GM21423 (cell line): ENCODE data around the gene RPS6KC1.
"Not testable (repeated sequence)": the region's sequence is repeated elsewhere in the genome, so short reads cannot be mapped to it uniquely, and the experiment has no call there.

Experiments
- ATAC-seq: cut with Tn5 transposase; IDR thresholded peaks from one replicate; pipeline ENCODE4 v1.9.1; 2021; ENCODE audit warnings: mild to moderate bottlenecking, moderate library complexity; ENCODE audit not compliant: unreplicated experiment

RPS6KC1 gene

DNA sequence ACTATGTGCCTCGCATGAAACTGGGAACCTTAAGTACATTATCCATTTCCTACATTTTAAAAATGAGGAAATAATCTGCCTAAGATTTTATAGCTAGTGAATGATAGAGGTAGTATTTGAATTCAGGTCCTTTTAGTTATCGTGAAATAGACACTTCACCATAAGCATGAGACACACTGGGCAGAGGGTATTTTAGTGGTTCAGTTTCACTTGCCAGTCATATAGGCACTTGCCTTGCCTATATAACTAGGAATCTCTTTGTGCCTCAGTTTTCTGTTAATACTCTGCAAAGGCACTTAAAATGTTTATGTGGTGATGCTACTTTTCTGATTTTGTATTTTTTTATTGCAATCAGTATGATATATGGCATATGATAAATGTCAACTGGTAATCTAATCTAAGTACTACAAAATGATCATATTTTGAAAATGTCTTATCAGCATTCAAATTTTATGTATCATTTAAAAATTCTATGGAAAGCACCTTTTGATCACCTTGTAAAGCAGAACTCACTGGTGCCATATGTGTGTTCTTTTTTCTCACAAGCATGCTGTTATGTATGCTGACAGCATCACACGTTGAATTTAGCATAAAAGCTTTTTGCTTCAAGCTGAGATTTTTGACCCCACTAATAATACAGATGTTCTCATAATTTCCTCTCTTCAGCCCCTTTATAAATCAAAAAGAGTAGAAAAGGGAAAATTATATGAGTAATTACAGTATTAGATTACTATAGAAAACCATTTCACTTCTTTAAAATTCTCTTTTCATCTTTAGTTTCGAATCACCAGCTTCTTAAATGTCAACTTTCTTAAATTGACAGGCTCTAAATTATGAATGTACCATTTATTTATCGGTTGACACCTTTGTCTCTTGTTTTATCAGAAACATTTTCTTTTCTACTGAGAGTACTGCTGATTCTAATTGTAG lies 52.6 kb downstream of the RPS6KC1 start:
- no peak for ATAC-seq

DNA sequence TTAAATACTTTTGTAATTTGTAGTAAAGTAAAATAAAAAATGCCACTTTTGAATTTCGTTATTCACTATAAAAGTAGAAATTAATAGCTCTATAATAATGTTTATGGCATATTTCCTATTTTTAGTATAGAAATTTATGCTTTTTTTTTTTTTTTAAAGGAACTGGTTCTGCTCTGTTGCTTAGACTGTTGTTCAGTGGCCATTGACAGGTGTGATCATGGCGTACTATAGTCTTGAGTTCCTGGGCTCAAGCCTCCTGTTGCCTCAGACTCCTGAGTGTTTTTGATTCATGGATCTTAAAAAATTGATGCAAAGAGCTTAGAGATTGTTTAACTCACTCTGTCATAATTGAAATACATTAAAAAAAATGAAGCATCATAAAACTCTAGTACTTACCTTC lies 53.6 kb downstream of the RPS6KC1 start:
- ATAC-seq: no peak

DNA sequence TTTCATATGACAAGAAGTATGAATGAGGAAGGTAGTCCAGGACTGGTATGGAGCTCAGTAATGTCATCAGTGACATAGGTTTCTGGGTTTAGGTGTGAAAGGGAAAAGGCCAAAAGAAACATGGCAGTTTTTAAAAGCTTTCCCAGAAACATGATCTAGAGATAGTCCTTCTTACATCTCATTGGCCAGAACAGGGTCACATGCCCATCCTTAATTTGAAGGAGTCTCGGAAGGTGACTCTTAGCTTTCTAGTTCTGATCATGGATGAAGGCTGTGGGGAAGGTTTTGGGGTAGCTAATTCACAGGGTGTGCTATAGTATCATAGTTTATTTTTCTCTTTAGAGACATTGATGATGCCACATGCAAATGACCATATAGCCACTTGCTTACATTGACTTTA lies 55.3 kb downstream of the RPS6KC1 start:
- ATAC-seq: no peak

DNA sequence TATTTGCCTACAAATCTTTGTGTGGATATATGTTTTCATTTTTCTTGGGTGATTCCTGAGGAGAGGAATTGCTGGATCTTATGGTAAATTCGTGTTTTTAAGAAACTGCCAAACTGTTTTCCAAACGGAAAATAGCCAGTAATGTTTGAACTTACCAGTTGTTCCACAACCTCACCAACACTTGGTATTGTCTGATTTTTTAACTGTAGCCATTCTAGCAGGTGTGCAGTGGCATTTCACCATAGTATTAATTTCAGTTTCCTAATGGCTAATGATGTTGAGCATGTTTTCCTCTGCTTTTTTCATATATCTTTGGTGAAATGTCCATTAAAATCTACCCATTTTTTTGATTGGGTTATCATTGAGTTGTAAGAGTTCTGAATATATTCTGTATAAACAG lies 56.6 kb downstream of the RPS6KC1 start:
- ATAC-seq: no peak

DNA sequence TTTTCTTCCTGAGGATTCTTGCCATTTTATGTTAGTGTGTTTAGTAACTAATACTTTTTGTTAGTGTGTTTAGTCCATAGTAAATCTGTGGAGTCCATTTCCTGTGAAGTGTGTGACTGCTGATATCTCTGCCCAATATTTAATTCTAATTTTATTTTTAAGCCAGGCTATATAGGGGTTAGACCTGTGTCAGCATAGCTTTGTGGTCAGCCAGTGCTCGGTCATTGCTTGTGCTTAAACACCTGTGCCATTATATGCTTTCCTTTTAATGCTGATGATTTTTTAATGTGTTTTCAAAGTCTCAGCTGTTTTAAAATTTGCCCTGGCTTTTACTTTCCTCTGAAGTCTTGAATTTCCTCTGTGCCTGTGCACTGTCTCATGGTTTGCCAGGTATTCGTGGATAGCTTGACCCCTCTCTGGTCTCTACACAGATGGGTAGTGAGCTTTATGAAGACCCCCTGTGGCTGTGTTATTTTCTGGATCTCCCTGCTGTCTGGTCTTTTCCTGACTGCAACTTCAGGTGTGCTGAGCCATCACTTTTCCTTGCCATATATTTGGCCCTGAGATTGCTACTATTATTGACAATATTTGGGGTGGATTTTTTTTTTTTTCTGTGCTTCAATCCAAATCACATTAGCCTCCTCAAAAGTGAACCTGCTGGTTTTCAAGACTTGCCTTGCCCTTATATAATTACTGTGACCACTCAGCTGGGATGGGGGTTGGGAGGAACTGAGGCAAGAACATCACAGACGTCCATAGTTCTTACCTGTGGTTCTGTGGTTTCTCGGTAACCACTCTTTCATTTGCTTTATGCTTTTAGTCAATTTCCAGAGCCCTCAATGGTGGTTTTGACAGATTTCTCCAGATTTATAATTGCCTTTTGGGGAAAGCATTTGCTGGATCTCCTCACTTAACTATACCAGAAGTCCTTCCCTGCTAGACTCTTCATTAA lies 59.6 kb downstream of the RPS6KC1 start:
- peak; percentile 92 for ATAC-seq

DNA sequence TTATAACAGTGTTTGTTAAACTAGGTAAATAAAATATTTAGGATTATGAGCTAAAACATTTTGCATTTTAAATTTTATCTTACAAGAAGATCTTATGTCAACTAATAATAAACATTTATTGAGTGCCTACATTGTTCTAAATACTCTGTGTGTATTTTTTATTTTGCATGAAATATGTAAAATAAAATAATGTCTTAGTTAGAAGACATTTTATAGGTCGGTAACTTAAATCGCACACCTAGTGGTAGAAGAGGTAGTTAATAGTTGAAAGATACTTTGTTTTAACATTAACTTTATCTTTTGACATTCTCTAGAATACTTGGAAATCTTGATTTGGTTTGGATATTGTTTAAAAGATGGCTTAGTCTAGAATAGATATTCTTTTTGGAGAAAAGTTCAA lies 60.5 kb downstream of the RPS6KC1 start:
- ATAC-seq: no peak

DNA sequence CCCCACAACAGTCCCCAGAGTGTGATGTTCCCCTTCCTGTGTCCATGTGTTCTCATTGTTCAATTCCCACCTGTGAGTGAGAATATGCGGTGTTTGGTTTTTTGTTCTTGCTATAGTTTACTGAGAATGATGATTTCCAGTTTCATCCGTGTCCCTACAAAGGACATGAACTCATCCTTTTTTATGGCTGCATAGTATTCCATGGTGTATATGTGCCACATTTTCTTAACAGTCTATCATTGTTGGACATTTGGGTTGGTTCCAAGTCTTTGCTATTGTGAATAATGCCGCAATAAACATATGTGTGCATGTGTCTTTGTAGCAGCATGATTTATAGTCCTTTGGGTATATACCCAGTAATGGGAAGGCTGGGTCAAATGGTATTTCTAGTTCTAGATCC lies 61.7 kb downstream of the RPS6KC1 start:
- ATAC-seq: not testable (repeated sequence)

DNA sequence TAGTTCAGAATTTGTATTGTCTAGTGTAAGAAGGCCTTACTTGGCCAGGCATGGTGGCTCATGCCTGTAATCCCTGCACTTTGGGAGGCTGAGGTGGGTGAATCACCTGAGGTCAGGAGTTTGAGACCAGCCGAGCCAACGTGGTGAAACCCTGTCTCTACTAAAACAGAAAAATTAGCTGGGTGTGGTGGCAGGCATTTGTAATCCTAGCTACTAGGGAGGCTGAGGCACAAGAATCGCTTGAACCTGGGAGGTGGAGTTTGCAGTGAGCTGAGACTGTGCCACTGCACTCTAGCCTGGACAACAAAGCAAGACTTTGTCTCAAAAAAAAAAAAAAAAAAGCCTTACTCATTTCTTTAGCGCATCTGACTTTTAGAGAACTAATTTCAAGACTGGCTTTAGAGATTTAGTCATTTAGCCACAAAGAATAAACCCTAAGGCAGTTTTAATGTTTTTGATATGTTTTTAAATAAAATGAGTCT lies 66.7 kb downstream of the RPS6KC1 start:
- not testable (repeated sequence) for ATAC-seq

DNA sequence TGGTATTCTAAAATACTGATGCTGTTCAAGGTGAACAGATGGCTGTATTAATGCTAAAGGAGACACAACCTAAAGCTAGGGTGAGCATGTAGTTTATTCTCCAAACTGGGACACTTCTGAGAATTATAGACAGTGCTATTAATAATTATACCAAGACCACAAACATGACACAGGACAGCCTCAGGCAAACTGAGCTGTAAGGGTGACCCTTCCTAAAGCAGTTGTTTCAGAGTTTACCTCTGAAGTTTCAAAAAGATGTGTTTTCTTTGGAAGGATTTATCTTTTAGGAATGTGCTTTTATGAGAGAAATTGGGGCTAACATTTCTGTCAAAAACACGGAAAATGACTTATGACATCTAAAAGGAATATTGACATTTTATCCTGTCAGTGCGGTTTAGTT lies 68.8 kb downstream of the RPS6KC1 start:
- no peak for ATAC-seq

DNA sequence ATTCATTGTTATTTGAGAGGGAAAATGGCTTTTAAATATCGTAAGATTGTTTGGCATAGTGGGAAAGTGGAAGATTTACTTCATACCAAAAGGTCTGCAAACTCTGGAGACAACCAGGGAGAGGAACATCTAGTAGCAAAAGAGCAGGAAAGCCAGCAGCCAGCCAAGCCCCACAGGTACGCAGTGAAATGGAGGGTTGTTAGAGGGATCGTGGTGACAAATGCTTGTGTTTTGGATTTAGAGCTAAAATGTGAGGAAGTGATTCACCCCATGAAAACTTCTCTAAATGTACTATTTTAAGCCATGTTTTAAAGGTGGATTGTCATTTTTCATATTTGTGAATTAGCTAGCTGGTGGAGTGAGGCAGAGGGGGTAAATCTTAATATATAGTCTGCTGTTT lies 69.3 kb downstream of the RPS6KC1 start:
- ATAC-seq: no peak

DNA sequence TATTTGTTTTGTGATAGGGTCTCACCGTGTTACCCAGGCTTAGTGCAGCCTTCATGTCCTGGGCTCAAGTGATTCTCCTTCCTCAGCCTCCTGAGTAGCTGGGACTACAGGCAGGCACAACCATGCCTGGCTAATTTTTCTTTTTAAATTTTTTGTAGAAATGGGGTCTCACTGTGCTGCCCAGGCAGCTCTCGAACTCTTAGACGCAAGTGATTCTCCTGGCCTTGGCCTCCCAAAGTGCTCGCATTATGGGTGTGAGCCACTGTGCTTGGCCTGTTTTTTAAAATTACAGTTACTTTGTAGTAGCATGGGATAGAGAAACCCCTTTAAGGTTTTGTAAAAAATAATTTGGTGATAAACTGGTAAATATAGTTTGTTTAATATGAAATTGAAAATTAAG lies 69.9 kb downstream of the RPS6KC1 start:
- no peak for ATAC-seq

DNA sequence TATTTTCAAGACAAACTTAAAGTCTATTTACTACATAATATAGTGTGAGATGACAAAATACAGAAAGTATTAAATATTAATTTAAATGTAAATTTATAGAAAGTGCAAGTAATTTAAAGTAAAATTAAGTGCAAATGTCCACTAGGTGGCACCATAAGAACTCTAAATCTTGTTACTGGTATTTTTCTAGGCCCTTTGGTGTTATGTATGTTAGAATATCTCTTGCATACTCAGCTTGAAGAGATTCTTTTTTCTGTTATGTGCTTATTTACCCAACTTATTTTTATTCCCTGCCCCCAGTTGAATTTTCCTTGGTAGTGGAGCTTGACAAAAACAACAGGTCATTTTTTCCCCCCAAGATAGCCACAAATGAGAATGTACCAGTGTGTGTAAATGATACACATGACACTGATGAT lies 71.5 kb downstream of the RPS6KC1 start:
- no peak for ATAC-seq

DNA sequence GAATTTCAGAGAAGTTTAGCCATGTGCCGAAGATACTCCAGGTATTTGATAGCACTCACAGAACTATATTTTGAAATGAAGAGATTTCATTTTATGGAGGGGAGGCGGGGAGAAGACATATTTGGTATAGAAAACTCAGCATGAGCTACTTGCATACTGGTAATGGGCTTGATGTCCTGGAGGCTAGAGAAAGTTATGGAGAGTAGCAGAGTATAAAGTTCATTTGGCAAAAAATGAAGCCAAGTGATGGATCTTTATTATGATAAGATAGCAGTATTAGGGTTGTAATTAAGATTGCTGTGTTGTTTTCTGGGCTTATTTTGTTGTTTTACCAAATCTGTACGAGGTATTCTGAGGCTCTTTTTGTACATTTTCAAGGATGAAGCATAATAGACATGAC lies 72.0 kb downstream of the RPS6KC1 start:
- no peak for ATAC-seq

DNA sequence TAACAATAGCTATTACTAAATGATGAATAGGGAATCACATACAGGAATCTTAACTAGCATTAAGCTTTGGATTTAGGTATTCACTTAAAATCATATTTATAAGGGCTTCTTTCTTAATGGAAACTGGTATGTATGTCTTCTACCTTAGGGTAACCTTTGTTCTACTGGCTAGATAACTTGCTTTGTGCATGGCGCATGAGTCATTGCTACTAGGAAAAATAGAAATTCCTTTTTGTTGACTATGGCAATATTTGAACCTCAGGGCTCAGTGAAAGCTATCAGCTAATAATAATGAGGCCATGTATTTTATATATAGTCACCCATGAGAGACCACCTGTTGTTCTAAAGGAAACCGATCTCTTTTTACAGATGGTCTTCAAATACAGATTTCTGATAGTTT lies 72.5 kb downstream of the RPS6KC1 start:
- ATAC-seq: no peak

DNA sequence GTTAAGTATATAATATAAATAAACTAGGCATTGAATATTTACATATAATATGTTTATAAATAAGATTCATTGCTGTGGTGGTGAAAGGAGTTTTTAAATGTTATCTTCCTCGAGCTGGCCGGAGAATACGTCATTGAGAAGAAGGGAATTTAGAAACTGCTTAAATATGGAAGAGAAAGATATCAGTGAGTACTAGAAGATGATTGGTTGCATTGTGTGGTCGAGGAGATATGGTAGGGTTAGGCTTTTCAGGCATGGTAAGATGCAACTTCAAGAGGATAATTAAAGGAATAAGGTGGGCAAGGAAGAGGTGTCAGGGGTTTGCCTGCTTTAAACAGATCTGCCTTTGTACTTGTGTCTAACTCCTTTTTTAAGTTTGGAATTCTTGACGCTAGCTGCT lies 73.5 kb downstream of the RPS6KC1 start:
- ATAC-seq: no peak

DNA sequence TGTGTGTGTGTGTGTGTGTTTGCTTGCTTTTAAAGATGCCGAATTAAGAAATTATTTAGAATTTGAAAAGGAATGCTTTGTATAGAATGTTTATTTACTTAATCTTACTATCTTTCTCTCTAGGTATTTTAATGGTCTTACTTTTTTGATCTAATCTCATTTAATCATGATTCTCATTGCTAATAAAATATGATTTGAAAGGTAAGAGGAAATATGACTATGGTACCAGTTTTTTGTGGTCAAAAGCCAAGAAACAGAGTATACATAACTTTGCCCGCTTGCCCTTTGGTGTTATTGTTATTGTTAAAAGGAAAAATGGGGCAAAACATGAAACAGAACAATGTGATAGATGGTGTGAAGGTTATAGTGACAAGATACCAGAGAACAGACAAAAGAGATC lies 74.6 kb downstream of the RPS6KC1 start:
- ATAC-seq: no peak

DNA sequence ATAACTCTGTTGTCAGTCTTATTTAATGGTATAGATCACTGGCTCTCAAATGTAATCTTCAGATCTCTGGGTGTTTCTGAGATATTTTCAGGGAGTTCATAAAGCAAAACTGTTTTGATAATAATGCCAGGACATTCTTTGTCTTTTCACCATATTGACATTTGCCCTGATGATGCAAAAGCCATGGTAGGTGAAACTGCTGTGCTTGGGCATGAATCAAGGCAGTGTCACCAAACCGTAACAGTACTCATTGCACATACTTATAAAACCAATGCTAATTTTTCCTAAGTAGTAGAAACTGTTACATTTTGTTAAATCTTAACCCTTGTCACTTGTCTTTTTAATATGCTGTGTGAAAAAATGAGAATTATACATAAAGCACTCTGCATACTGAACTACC lies 76.0 kb downstream of the RPS6KC1 start:
- ATAC-seq: no peak

DNA sequence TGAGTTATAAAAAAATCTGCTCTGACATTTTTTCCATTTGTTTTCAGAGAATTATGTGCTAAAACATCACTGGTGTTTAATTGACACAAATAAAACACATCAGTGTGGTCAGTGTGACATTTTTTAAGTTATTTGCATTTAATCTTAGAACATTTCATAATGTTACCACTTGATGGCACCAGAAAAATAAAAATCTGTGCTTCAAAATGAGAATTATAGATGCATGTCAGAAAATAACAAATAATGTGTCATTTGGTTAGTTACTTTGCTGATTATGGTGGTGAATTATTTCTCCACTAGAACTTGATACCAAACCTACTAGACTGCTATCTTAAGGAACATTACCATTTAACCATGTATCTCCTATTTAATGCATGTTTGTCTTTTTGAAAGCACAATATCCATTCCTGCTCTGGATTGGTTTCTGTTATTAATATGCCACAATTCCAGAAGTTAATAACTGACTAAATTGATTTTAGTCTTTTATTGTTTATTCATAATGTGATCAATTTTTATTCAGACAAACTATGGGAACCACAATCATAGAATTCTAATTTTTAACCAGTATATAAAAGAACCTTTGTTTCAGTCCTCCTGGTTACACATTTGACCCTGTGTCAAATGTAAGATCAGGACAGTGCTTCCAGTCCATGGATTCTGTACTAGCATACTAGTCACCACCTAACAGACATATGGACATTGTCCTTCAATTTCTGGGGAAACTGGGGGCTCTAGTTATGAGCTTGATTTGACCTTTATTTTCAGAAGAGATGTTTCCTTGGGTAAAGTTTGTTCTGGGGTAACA lies 81.0 kb downstream of the RPS6KC1 start:
- ATAC-seq: no peak

DNA sequence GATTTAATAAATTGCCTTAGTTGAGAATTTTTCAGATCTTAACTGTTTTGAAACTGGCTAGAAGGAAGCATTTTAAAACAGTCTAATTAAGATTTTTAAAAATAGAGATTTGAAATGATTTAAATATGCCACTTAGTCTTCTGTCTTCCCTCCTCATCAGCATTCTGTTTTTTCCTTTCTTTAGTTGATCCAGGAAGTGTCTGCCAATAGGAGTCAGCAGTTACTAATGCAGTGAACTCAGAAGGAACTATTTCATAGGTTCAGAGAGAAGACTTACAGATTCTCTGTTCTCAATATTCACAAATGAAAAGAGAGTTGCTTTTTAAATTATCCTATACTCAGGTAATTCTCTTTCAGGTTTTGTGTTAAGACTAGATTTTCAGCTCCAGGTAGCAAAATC lies 84.5 kb downstream of the RPS6KC1 start:
- no peak for ATAC-seq

DNA sequence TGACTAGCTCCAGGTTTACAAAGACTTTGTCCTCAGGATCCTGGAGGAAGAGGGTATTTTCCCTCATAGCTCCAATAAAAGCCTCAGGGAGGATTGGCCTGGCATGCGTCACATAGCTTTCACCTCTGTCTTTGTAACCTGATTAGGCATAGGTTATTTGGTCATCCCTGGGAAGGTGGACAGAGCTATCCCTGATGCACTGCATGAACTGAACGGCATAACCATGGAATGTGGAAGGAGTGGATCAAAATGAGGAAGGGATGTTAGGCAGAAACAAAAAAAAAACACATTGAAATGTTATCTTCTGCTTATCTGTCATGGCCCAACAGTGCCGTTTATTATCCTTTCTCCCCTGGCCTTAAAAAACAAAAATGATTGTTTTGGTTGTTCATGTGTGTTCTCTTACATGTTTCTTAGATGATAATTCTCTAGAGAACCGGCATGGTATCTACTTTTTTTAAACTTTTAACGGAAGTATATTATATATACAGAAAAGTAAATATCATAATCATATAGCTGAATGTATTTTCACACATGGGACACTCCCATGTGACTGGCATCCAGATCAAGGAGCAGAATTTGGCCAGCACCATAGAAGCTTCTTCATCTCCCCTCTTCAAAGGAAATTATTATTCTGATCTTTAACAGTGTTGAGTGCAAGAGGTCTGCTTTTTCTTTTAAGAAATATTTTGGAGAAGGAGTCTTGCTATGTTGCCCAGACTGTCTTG lies 85.3 kb downstream of the RPS6KC1 start:
- no peak for ATAC-seq
